ENCODE measurements around the gene NIPSNAP3A.

- TF ChIP-seq, protein P1, sequence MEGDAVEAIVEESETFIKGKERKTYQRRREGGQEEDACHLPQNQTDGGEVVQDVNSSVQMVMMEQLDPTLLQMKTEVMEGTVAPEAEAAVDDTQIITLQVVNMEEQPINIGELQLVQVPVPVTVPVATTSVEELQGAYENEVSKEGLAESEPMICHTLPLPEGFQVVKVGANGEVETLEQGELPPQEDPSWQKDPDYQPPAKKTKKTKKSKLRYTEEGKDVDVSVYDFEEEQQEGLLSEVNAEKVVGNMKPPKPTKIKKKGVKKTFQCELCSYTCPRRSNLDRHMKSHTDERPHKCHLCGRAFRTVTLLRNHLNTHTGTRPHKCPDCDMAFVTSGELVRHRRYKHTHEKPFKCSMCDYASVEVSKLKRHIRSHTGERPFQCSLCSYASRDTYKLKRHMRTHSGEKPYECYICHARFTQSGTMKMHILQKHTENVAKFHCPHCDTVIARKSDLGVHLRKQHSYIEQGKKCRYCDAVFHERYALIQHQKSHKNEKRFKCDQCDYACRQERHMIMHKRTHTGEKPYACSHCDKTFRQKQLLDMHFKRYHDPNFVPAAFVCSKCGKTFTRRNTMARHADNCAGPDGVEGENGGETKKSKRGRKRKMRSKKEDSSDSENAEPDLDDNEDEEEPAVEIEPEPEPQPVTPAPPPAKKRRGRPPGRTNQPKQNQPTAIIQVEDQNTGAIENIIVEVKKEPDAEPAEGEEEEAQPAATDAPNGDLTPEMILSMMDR (IDR thresholded peaks at IDR 0.05): no peak
- TF ChIP-seq EP300 (IDR thresholded peaks at IDR 0.05) (no peak), POLR2AphosphoS5 (IDR thresholded peaks at IDR 0.05) (no peak)
Observed at GRCh38 chr9:104783588-104783987, 36.1 kb downstream of the NIPSNAP3A start.

Measured in esophagus muscularis mucosa (tissue), 4 donors.